Sigmoid colon (tissue), 7 donors: Measurements from ENCODE around the gene SPEF1. TPM values are rescaled to one million over a fixed set of nuclear protein-coding genes. Genes with fewer than 3 reads are reported as not detected.

Experiments
- DNase-seq: peaks from one replicate; pipeline ENCODE4 v3.0.0-alpha.2; 2019
- H3K27ac ChIP-seq, 4 donors: fragments of 200-600 bp; sonication (generic); one replicate each; pipeline ENCODE4 v1.5.1; 2016 to 2019; ENCODE audit warnings: mild to moderate bottlenecking in 1 of 4
- H3K27me3 ChIP-seq, 3 donors: fragments of 200-600 bp; sonication (generic); one replicate each; pipeline ENCODE4 v1.5.1; 2019; ENCODE audit warnings: mild to moderate bottlenecking in 1 of 3
- H3K36me3 ChIP-seq, 4 donors: fragments of 200-600 bp; sonication (generic); one replicate each; pipeline ENCODE4 v1.5.1; 2016 to 2019
- H3K4me1 ChIP-seq, 4 donors: fragments of 200-600 bp; sonication (generic); one replicate each; pipeline ENCODE4 v1.5.1; 2017 to 2019
- H3K4me3 ChIP-seq, 4 donors: fragments of 200-600 bp; sonication (generic); one replicate each; pipeline ENCODE4 v1.5.1; 2017 to 2019; ENCODE audit warnings: mild to moderate bottlenecking in 2 of 4, moderate library complexity in 1 of 4
- H3K9me3 ChIP-seq, 4 donors: fragments of 200-600 bp in 3 of 4; sonication (generic) in 3 of 4; one replicate each; pipeline versions ENCODE4 v1.5.1 to v1.6.1; 2013 to 2019
- CTCF ChIP-seq, 4 experiments: fragments of 450-650 bp in 3 of 4; fragments of 200-600 bp in 1 of 4; IDR thresholded peaks; one replicate each; pipeline ENCODE4 v1.5.1; 2016 to 2019; ENCODE audit warnings: antibody characterized with exemption in 4 of 4, mild to moderate bottlenecking in 3 of 4, moderate library complexity in 2 of 4
- EP300 ChIP-seq, 4 donors: sonication (generic); formaldehyde crosslinking; IDR thresholded peaks; one replicate each; pipeline ENCODE4 v1.6.1; 2017; ENCODE audit warnings: antibody characterized with exemption in 4 of 4
- POLR2A ChIP-seq, 2 donors: fragments of 450-650 bp; IDR thresholded peaks; one replicate each; pipeline ENCODE4 v1.6.1; 2016; ENCODE audit warnings: antibody characterized with exemption in 2 of 2, mild to moderate bottlenecking in 2 of 2, moderate library complexity in 2 of 2
- POLR2AphosphoS5 ChIP-seq, 4 donors: sonication (generic); formaldehyde crosslinking; IDR thresholded peaks; one replicate each; pipeline ENCODE4 v1.6.1; 2017; ENCODE audit warnings: antibody characterized with exemption in 4 of 4
- WGBS, 2 donors: extraction: QIAGEN DNeasy Blood & Tissue Kit; methylation state at CpG; one replicate each; pipeline ENCODE4 v1.1.7; 2013; 5-methylcytosine and 5-hydroxymethylcytosine counted together
- intact Hi-C: fragments of 100-400 bp; cut with DNase I; formaldehyde crosslinking; loops from one replicate; pipeline ENCODE4 v1.15.1; 2023
- polyA plus RNA-seq, 3 donors: library from polyadenylated mRNA; stranded (reverse); fragments of 200-250 nt; gene quantifications; one replicate each; pipeline ENCODE4 v1.2.3, GENCODE V29; 2013
- total RNA-seq, 4 donors: library from RNA; depleted of rRNA; stranded (reverse); fragments of >200 nt; gene quantifications; one replicate each; pipeline ENCODE4 v1.1.0, GENCODE V29; 2016
- donor health status: healthy with polysubstance abuse.
- donor health status: Bipolar disorder and iron deficiency.
- donor health status: healthy.

The SPEF1 gene
- total and polyA plus RNA-seq, 7 donors, result 0.12 to 0.81 TPM; not detected in 5

- WGBS, 2 donors, result 89 to 90% methylated on average over 7 of the region's 7 CpGs
- Histone ChIP-seq H3K4me3 (no peak overlapping the region), H3K9me3 (no peaks in the 10 kb centered on the region), H3K27ac (no peak overlapping the region), H3K4me1 (peaks cover 0 to 24% (median 13%) of the 10 kb centered on the region in 4 donors), H3K36me3 (peaks cover 0 to 76% (median 27%) of the 10 kb centered on the region in 4 donors), H3K27me3 (no peaks in the 10 kb centered on the region)
- intact Hi-C loops, result loop anchor here (10.0 kb wide), 1 partner anchor 330 kb away; no protein-coding TSS in a partner anchor
- DNase-seq, result peak; percentile 62
- no peak for TF ChIP-seq POLR2AphosphoS5 (IDR thresholded peaks at IDR 0.05)
- TF ChIP-seq CTCF (IDR thresholded peaks at IDR 0.05), result no peak
- TF ChIP-seq POLR2A (IDR thresholded peaks at IDR 0.05), result no peak
- no peak for TF ChIP-seq EP300 (IDR thresholded peaks at IDR 0.05)
Observed at GRCh38 chr20:3755269-3755668, 26.0 kb downstream of the SPEF1 start.

GRCh38 chr20:3754276-3754630 lies 27.0 kb downstream of the SPEF1 start:
- Histone ChIP-seq H3K27me3 (peaks cover 0 to 8% (median 0%) of the 10 kb centered on the region in 3 donors), H3K36me3 (peaks cover 0 to 76% (median 27%) of the 10 kb centered on the region in 4 donors), H3K27ac (no peak overlapping the region), H3K4me3 (no peak overlapping the region), H3K4me1 (peaks cover 0 to 24% (median 8%) of the 10 kb centered on the region in 4 donors), H3K9me3 (no peaks in the 10 kb centered on the region)
- intact Hi-C loops, result loop anchor here (10.0 kb wide), 1 partner anchor 331 kb away; no protein-coding TSS in a partner anchor
- peak; percentile 65 for DNase-seq
- TF ChIP-seq POLR2A (IDR thresholded peaks at IDR 0.05) (no peak), EP300 (IDR thresholded peaks at IDR 0.05) (no peak), CTCF (IDR thresholded peaks at IDR 0.05) (no peak), POLR2AphosphoS5 (IDR thresholded peaks at IDR 0.05) (no peak)
- 94 to 95% methylated on average over 16 of the region's 16 CpGs for WGBS, 2 donors

- TF ChIP-seq CTCF (IDR thresholded peaks at IDR 0.05) (no peak), POLR2AphosphoS5 (IDR thresholded peaks at IDR 0.05) (no peak), EP300 (IDR thresholded peaks at IDR 0.05) (no peak), POLR2A (IDR thresholded peaks at IDR 0.05) (no peak)
- peaks cover 0 to 74% (median 24%) of the 10 kb centered on the region in 4 donors for H3K36me3 ChIP-seq
- H3K4me3 ChIP-seq, result no peak overlapping the region
- H3K9me3 ChIP-seq, result no peaks in the 10 kb centered on the region
- peaks cover 0 to 11% (median 0%) of the 10 kb centered on the region in 3 donors for H3K27me3 ChIP-seq
- intact Hi-C loops, result loop anchor here (1.0 to 10.0 kb wide), 3 partner anchors 28 to 331 kb away; partner anchors contain the start of genes AP5S1 and SPEF1
- DNase-seq, result peak; percentile 68
- H3K4me1 ChIP-seq, result peaks cover 0 to 21% (median 8%) of the 10 kb centered on the region in 4 donors
- H3K27ac ChIP-seq, result peak overlapping the region in 2 of 4 donors; percentile 21 to 48
- 89 to 90% methylated on average over 26 of the region's 26 CpGs for WGBS, 2 donors
Observed at GRCh38 chr20:3753501-3754275, 27.6 kb downstream of the SPEF1 start.

GRCh38 chr20:3753098-3753497 lies 28.1 kb downstream of the SPEF1 start:
- TF ChIP-seq EP300 (IDR thresholded peaks at IDR 0.05), result no peak
- TF ChIP-seq CTCF (IDR thresholded peaks at IDR 0.05), result peak; percentile 55 to 79 (median 74)
- no peak for TF ChIP-seq POLR2A (IDR thresholded peaks at IDR 0.05)
- TF ChIP-seq POLR2AphosphoS5 (IDR thresholded peaks at IDR 0.05), result no peak
- peaks cover 0 to 21% (median 8%) of the 10 kb centered on the region in 4 donors for H3K4me1 ChIP-seq
- peaks cover 0 to 68% (median 18%) of the 10 kb centered on the region in 4 donors for H3K36me3 ChIP-seq
- peak; percentile 85 for DNase-seq
- 46% methylated on average over 4 of the region's 4 CpGs for WGBS, 2 donors
- no peaks in the 10 kb centered on the region for H3K9me3 ChIP-seq
- H3K27ac ChIP-seq, result peak overlapping the region in 2 of 4 donors; percentile 21 to 48
- intact Hi-C loops, result loop anchor here (1.0 to 10.0 kb wide), 3 partner anchors 28 to 332 kb away; partner anchors contain the start of genes AP5S1 and SPEF1
- H3K4me3 ChIP-seq, result no peak overlapping the region
- H3K27me3 ChIP-seq, result peaks cover 0 to 11% (median 0%) of the 10 kb centered on the region in 3 donors
